Measurements from ENCODE around the gene LTA4H.

DNA sequence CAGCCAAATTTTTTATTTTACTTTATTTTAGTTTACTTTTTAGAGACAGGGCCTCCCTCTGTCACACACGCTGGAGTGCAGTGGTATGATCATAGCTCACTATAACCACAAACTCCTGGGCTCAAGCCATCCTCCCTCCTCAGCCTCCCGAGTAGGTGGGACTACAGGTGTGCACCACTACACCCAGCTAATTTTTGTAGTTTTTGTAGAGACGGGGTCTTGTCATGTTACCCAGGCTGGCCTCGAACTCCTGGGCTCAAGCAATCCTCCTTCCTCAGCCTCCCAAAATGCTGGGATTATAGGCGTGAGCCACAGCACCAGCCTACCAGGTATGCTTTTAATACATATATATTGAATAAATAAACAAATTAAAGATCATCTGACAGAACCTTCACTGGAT lies 32.7 kb upstream of the LTA4H start:
- TF ChIP-seq EZH2 (IDR thresholded peaks at IDR 0.05; ENCODE audit: borderline replicate concordance) (no peak), EZH2phosphoT487 (IDR thresholded peaks at IDR 0.05; ENCODE audit: low read depth, severe bottlenecking, unreplicated experiment) (no peak)
- TF ChIP-seq, protein P1, sequence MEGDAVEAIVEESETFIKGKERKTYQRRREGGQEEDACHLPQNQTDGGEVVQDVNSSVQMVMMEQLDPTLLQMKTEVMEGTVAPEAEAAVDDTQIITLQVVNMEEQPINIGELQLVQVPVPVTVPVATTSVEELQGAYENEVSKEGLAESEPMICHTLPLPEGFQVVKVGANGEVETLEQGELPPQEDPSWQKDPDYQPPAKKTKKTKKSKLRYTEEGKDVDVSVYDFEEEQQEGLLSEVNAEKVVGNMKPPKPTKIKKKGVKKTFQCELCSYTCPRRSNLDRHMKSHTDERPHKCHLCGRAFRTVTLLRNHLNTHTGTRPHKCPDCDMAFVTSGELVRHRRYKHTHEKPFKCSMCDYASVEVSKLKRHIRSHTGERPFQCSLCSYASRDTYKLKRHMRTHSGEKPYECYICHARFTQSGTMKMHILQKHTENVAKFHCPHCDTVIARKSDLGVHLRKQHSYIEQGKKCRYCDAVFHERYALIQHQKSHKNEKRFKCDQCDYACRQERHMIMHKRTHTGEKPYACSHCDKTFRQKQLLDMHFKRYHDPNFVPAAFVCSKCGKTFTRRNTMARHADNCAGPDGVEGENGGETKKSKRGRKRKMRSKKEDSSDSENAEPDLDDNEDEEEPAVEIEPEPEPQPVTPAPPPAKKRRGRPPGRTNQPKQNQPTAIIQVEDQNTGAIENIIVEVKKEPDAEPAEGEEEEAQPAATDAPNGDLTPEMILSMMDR (IDR thresholded peaks at IDR 0.05; ENCODE audit: poor library complexity) = no peak
